Left lung (tissue), 10 donors: Measurements from ENCODE around the gene WWTR1. TPM values are rescaled to one million over a fixed set of nuclear protein-coding genes. Genes with fewer than 3 reads are reported as not detected.

Source experiments
- ATAC-seq: fragments of 200-7000 bp; cut with Tn5 transposase; one replicate; pipeline ENCODE4 v1.9.1; 2020; ENCODE audit warnings: moderate library complexity
- DNase-seq, 4 donors: peaks; one replicate each; pipeline ENCODE4 v3.0.0-alpha.2; 2013 to 2020
- H3K27ac ChIP-seq, 2 donors: fragments of 200-600 bp; sonication (generic) in 1 of 2; one replicate each; pipeline versions ENCODE4 v1.5.0 to v1.8.0; 2020 to 2021
- H3K27me3 ChIP-seq, 2 donors: fragments of 200-600 bp; sonication (generic) in 1 of 2; one replicate each; pipeline versions ENCODE4 v1.5.0 to v1.8.0; 2020 to 2021
- H3K36me3 ChIP-seq, 2 donors: fragments of 200-600 bp; sonication (generic) in 1 of 2; one replicate each; pipeline versions ENCODE4 v1.5.0 to v1.8.0; 2020 to 2021
- H3K4me1 ChIP-seq, 2 donors: fragments of 200-600 bp; one replicate each; pipeline ENCODE4 v1.8.0; 2021
- H3K4me3 ChIP-seq, 2 donors: fragments of 200-600 bp; sonication (generic) in 1 of 2; one replicate each; pipeline versions ENCODE4 v1.5.0 to v1.8.0; 2020 to 2021; ENCODE audit warnings: mild to moderate bottlenecking in 1 of 2
- H3K9me3 ChIP-seq, 2 donors: fragments of 200-600 bp; sonication (generic) in 1 of 2; one replicate each; pipeline versions ENCODE4 v1.5.0 to v1.8.0; 2020 to 2021
- intact Hi-C, 2 donors: fragments of 100-400 bp; cut with DNase I; formaldehyde crosslinking; loops; one replicate each; pipeline versions ENCODE4 v1.11.2 to v1.14.2; 2022
- polyA plus RNA-seq, 6 donors: library from polyadenylated mRNA; unstranded; fragments of 120-200 nt; gene quantifications; one replicate each; pipeline ENCODE4 v1.2.1, GENCODE V29; 2013; ENCODE audit not compliant: insufficient read length in 6 of 6
- total RNA-seq, 2 donors: library from RNA; stranded (reverse); fragmentation: NEBNext Ultra II Directional; extraction: Animal tissue kit (Norgen Biotek cat#: 25700); gene quantifications; one replicate each; pipeline ENCODE4 v1.2.1, GENCODE V29; 2021
- TF ChIP-seq, protein P1 (sequence below), 2 donors: fragments of 200-600 bp; sonication (generic) in 1 of 2; IDR thresholded peaks; one replicate each; pipeline versions ENCODE4 v1.5.0 to v1.8.0; 2021; ENCODE audit warnings: antibody characterized with exemption in 2 of 2
- donor health status: DM: no; HTN: yes; CAD: no.
- donor health status: DM: no; HTN: no; CAD: no.

The WWTR1 gene
- total and polyA plus RNA-seq, 8 donors: 74.2 to 124 (median 107) TPM

DNA sequence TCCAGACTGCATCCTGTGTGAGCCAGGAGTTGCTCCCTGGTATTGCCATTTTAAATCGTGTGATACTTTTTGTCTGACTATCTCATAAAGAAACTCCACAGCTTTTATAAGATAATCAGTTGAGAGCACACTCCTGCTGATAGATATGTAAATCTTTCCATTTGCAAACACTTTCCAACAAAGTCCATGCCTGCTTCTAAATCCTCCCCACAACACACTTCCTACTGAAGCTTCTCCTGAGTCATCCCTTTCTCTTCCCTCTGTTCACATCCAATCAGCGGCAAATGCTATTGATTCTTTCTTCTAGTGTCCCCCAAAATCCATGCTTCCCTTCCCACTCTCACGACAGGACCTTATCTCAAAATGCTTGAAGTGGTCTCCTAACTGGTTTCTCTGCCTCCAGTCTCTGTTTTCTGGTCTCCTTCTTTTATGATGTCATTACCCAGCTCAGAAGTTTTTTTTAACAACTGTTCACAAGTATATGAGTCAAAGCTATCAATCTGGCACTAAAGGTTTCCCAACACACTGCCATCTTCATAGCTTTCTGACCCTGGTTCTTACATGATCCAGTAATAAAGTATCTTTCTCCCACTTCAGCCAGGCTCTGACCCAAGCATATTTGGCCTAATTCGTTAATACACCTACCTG, 4.5 kb upstream of the WWTR1 start:
- Histone ChIP-seq H3K9me3 (no peaks in the 10 kb centered on the region), H3K27me3 (peaks cover 0 to 67% of the 10 kb centered on the region in 2 donors), H3K36me3 (no peaks in the 10 kb centered on the region), H3K27ac (no peak overlapping the region), H3K4me1 (peaks cover 0 to 15% of the 10 kb centered on the region in 2 donors), H3K4me3 (no peak overlapping the region)
- ATAC-seq: no peak
- no peak for DNase-seq
- intact Hi-C loops: no loop called here
- TF ChIP-seq, protein P1, sequence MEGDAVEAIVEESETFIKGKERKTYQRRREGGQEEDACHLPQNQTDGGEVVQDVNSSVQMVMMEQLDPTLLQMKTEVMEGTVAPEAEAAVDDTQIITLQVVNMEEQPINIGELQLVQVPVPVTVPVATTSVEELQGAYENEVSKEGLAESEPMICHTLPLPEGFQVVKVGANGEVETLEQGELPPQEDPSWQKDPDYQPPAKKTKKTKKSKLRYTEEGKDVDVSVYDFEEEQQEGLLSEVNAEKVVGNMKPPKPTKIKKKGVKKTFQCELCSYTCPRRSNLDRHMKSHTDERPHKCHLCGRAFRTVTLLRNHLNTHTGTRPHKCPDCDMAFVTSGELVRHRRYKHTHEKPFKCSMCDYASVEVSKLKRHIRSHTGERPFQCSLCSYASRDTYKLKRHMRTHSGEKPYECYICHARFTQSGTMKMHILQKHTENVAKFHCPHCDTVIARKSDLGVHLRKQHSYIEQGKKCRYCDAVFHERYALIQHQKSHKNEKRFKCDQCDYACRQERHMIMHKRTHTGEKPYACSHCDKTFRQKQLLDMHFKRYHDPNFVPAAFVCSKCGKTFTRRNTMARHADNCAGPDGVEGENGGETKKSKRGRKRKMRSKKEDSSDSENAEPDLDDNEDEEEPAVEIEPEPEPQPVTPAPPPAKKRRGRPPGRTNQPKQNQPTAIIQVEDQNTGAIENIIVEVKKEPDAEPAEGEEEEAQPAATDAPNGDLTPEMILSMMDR (IDR thresholded peaks at IDR 0.05): no peak

DNA sequence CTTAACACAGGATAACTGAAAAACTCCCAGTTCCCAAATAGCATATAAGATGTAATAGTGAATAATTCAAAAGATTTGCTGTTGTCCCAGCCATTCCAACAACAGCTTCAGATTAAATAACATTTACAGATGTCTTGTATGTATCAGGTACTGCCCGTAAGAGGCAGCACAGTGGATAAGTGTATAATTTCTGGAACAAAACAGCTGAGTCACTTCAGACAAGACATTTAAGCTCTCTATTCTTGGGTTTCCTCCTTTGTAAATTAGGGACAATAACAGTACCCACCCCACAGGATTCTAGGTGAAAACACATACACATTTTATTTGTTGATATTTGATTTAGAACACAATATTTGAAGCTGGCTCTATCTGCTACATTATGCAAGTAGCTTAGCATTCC, 2.6 kb upstream of the WWTR1 start:
- intact Hi-C loops: no loop called here
- H3K4me3 ChIP-seq: no peak overlapping the region
- H3K27ac ChIP-seq: no peak overlapping the region
- no peaks in the 10 kb centered on the region for H3K36me3 ChIP-seq
- peaks cover under 1 to 15% of the 10 kb centered on the region in 2 donors for H3K4me1 ChIP-seq
- DNase-seq (no peak), ATAC-seq (no peak)
- TF ChIP-seq, protein P1 (IDR thresholded peaks at IDR 0.05): no peak
- peaks cover 0 to 87% of the 10 kb centered on the region in 2 donors for H3K27me3 ChIP-seq
- H3K9me3 ChIP-seq: no peaks in the 10 kb centered on the region

DNA sequence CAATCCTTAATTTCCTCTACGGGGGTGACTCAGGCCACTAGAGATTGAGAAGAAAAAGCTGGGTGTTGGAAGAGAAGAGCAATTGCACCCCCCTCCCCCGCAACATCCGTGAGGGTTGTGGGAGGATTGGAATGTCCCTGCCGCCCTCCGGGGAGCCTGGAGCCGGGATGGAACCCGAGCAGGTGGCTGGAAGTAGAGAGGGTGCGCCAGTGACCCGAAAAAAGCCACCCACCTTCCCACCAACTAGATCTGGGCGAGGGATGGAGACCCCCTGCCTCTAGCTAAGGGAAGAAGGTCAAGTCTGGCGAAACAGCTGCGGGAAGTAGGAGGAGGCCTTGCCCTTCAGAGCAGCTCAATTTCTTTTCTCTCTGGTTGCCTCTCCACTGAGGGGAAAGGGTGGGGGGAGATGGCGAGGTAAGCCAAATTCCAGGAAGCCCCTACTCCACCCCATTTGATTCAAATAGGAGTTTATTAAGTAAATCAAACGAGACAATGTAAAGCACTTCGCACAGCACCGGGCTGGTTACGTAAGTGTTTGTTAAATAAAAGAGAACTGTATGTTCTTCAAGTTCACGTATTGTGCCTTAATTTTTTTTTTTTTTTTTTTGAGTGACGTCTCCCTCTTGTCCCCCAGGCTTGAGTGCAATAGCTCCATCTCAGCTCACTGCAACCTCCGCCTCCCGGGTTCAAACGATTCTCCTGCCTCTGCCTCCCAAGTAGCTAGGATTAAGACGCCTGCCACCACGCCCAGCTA, 1.1 kb upstream of the WWTR1 start:
- peak; percentile 16 for ATAC-seq
- Histone ChIP-seq H3K27me3 (peaks cover 0 to 85% of the 10 kb centered on the region in 2 donors), H3K4me3 (peak overlapping the region; percentile 61 to 64), H3K36me3 (no peaks in the 10 kb centered on the region), H3K9me3 (no peaks in the 10 kb centered on the region), H3K27ac (peak overlapping the region; percentile 92 to 99), H3K4me1 (peaks cover 7 to 27% of the 10 kb centered on the region in 2 donors)
- peak in 2 of 4 donors; percentile 64 to 76 for DNase-seq
- intact Hi-C loops: loop anchor here in 1 of 2 donors (5.0 to 10.0 kb wide), 2 partner anchors 84 to 132 kb away; no protein-coding TSS in a partner anchor
- TF ChIP-seq, protein P1 (IDR thresholded peaks at IDR 0.05): no peak

DNA sequence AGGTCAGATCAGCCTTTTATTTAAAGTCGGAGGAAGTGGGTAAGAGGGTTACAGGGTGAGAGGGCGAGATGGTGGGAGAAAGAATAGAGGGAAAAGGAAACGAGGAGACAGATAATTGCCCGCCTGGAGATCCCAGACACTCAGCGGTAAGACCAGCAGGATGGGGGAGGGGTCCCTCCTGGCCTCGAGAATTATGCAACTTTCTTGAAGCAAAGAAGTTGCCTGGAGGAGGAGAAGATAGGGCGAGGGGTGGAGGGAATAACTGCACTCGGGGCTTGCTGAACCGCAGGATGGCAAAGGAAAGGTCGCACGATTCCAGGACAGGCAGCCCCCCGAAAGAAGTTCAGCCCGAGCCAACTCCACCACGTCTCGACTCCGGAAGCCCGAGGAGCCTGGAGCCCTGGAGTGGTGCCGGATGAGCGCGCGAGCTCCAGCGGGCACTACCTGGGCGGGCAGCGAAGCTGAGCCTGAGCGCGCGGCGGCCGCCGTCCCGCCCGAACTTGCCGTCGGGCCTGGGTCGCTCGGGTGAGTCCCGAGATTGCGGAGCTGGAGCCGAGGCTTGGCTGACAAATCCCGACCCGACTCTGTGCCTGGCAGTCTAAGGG, 402 bp downstream of the WWTR1 start:
- H3K9me3 ChIP-seq: no peaks in the 10 kb centered on the region
- peak overlapping the region; percentile 92 to 99 for H3K27ac ChIP-seq
- peaks cover 15 to 35% of the 10 kb centered on the region in 2 donors for H3K4me1 ChIP-seq
- TF ChIP-seq, protein P1 (IDR thresholded peaks at IDR 0.05): no peak
- DNase-seq (peak; percentile 52 to 84 (median 78)), ATAC-seq (peak; percentile 60)
- peaks cover 0 to 87% of the 10 kb centered on the region in 2 donors for H3K27me3 ChIP-seq
- peak overlapping the region; percentile 61 to 64 for H3K4me3 ChIP-seq
- intact Hi-C loops: loop anchor here in 1 of 2 donors (5.0 to 10.0 kb wide), 2 partner anchors 83 to 130 kb away; no protein-coding TSS in a partner anchor
- no peaks in the 10 kb centered on the region for H3K36me3 ChIP-seq
